CD4-positive, alpha-beta T cell (primary cell): Measurements from ENCODE around the gene SH3BP2. TPM values are rescaled to one million over a fixed set of nuclear protein-coding genes. Genes with fewer than 3 reads are reported as not detected.

Experiments used
- ATAC-seq: fragments of 200-7000 bp; cut with Tn5 transposase; one replicate; pipeline ENCODE4 v1.10.0; 2022; ENCODE audit warnings: mild to moderate bottlenecking; ENCODE audit not compliant: poor library complexity
- CTCF ChIA-PET: fragments of 350-600 bp; sonication (Branson Sonifier 250); formaldehyde crosslinking; loops from one replicate; lab custom pipeline; 2021; ENCODE audit warnings: antibody characterized with exemption, inconsistent platforms; lab: Charles Lee
- POLR2A ChIA-PET: fragments of 350-600 bp; sonication (Branson Sonifier 250); formaldehyde crosslinking; loops from one replicate; lab custom pipeline; 2021; ENCODE audit warnings: antibody characterized with exemption, inconsistent platforms; lab: Charles Lee
- DNase-seq, 14 experiments: peaks; one replicate each; pipeline ENCODE4 v3.0.0-alpha.2; 2013 to 2020; ENCODE audit warnings: mixed read lengths in 2 of 14
- H3K27ac ChIP-seq, 2 donors: one replicate each; pipeline versions ENCODE4 v1.5.1 to v1.7.0; 2013; ENCODE audit warnings: low read length in 2 of 2, low read depth in 1 of 2, mild to moderate bottlenecking in 1 of 2
- H3K27me3 ChIP-seq, 2 experiments: 1 replicate in 1 of 2; 2 replicates in 1 of 2; pipeline versions ENCODE4 v1.6.1 to v1.7.0; 2013; ENCODE audit warnings: low read length in 2 of 2, control low read depth in 1 of 2, mild to moderate bottlenecking in 1 of 2, moderate library complexity in 1 of 2; ENCODE audit not compliant: insufficient read depth in 2 of 2, control insufficient read depth in 1 of 2
- H3K36me3 ChIP-seq: one replicate; pipeline ENCODE4 v1.6.1; 2013; ENCODE audit warnings: low read length, control low read depth; ENCODE audit not compliant: insufficient read depth
- H3K4me1 ChIP-seq: one replicate; pipeline ENCODE4 v1.6.1; 2013; ENCODE audit warnings: low read length, control low read depth; ENCODE audit not compliant: insufficient read depth
- H3K4me3 ChIP-seq: one replicate; pipeline ENCODE4 v1.5.1; 2013; ENCODE audit warnings: mild to moderate bottlenecking, low read length, moderate library complexity
- H3K9me3 ChIP-seq, 2 experiments: 1 replicate in 1 of 2; 2 replicates in 1 of 2; pipeline versions ENCODE4 v1.6.1 to v1.7.0; 2013; ENCODE audit warnings: low read length in 2 of 2, mild to moderate bottlenecking in 2 of 2, control low read depth in 1 of 2, moderate library complexity in 1 of 2; ENCODE audit not compliant: control insufficient read depth in 1 of 2, insufficient read depth in 1 of 2
- H3K27ac Mint-ChIP-seq: one replicate; pipeline ENCODE4 v1.8.0; 2020; ENCODE audit warnings: mixed read lengths
- H3K27me3 Mint-ChIP-seq: one replicate; pipeline ENCODE4 v1.8.0; 2021; ENCODE audit warnings: mixed read lengths
- H3K36me3 Mint-ChIP-seq: one replicate; pipeline ENCODE4 v1.8.0; 2021; ENCODE audit warnings: low read depth, mixed read lengths
- H3K4me1 Mint-ChIP-seq: one replicate; pipeline ENCODE4 v1.8.0; 2021; ENCODE audit warnings: low read depth, mixed read lengths
- H3K4me3 Mint-ChIP-seq: one replicate; pipeline ENCODE4 v1.8.0; 2020; ENCODE audit warnings: mild to moderate bottlenecking, mixed read lengths
- H3K9me3 Mint-ChIP-seq: one replicate; pipeline ENCODE4 v1.8.0; 2020; ENCODE audit warnings: mixed read lengths
- intact Hi-C, 2 experiments: fragments of 100-400 bp; cut with DNase I in 1 of 2; cut with micrococcal nuclease in 1 of 2; formaldehyde crosslinking; loops; one replicate each; pipeline versions ENCODE4 v1.15.1 to v1.9.0; 2023 to 2025; cut with DNase I, micrococcal nuclease
- total RNA-seq, 174 experiments: library from RNA in 2 of 174; stranded (reverse) in 2 of 174; gene quantifications; one replicate each; pipeline ENCODE4 v1.2.3 and lab custom pipeline; 2021 to 2026
- TF ChIP-seq, protein P1 (sequence below): fragments of 200-600 bp; IDR thresholded peaks from one replicate; pipeline ENCODE4 v1.8.0; 2022; ENCODE audit warnings: antibody characterized with exemption, mild to moderate bottlenecking

Gene SH3BP2
- total RNA-seq, 2 experiments from 2014 or later: 30.1 to 30.5 TPM

GRCh38 chr4:2750719-2751605, 41.9 kb upstream of the SH3BP2 start:
- ATAC-seq (no peak), DNase-seq (no peak)
- Mint-ChIP-seq H3K27ac (no peak overlapping the region), H3K9me3 (no peaks in the 10 kb centered on the region), H3K4me1 (peaks cover 41% of the 10 kb centered on the region), H3K4me3 (no peak overlapping the region), H3K27me3 (no peaks in the 10 kb centered on the region), H3K36me3 (peaks cover 18% of the 10 kb centered on the region)
- Histone ChIP-seq H3K36me3 (peaks cover 37% of the 10 kb centered on the region), H3K27me3 (no peaks in the 10 kb centered on the region), H3K27ac (no peak overlapping the region), H3K4me3 (no peak overlapping the region), H3K9me3 (no peaks in the 10 kb centered on the region), H3K4me1 (peaks cover 46% of the 10 kb centered on the region)
- ChIA-PET POLR2A (no interaction called here), CTCF (interaction anchor here (0.6 kb wide), 1 partner anchor 142 kb away, joined by 3 read pairs; no protein-coding TSS in a partner anchor)
- TF ChIP-seq, protein P1, sequence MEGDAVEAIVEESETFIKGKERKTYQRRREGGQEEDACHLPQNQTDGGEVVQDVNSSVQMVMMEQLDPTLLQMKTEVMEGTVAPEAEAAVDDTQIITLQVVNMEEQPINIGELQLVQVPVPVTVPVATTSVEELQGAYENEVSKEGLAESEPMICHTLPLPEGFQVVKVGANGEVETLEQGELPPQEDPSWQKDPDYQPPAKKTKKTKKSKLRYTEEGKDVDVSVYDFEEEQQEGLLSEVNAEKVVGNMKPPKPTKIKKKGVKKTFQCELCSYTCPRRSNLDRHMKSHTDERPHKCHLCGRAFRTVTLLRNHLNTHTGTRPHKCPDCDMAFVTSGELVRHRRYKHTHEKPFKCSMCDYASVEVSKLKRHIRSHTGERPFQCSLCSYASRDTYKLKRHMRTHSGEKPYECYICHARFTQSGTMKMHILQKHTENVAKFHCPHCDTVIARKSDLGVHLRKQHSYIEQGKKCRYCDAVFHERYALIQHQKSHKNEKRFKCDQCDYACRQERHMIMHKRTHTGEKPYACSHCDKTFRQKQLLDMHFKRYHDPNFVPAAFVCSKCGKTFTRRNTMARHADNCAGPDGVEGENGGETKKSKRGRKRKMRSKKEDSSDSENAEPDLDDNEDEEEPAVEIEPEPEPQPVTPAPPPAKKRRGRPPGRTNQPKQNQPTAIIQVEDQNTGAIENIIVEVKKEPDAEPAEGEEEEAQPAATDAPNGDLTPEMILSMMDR: no peak
- intact Hi-C loops: no loop called here

GRCh38 chr4:2753436-2753835, 39.4 kb upstream of the SH3BP2 start:
- TF ChIP-seq, protein P1: no peak
- peak overlapping the region; percentile 49 for H3K27ac Mint-ChIP-seq
- no peak overlapping the region for H3K27ac ChIP-seq
- POLR2A ChIA-PET: interaction anchor here (0.6 kb wide), 1 partner anchor 210 kb away, joined by 4 read pairs; the partner anchor contains the start of genes GRK4 and NOP14
- peaks cover 31% of the 10 kb centered on the region for H3K4me1 Mint-ChIP-seq
- no peaks in the 10 kb centered on the region for H3K9me3 ChIP-seq
- DNase-seq (no peak), ATAC-seq (no peak)
- no peaks in the 10 kb centered on the region for H3K36me3 Mint-ChIP-seq
- peaks cover 23% of the 10 kb centered on the region for H3K36me3 ChIP-seq
- no peaks in the 10 kb centered on the region for H3K9me3 Mint-ChIP-seq
- no peak overlapping the region for H3K4me3 ChIP-seq
- H3K4me1 ChIP-seq: peaks cover 33% of the 10 kb centered on the region
- H3K4me3 Mint-ChIP-seq: peak overlapping the region; percentile 78
- H3K27me3 ChIP-seq: no peaks in the 10 kb centered on the region
- intact Hi-C loops: no loop called here
- CTCF ChIA-PET: no interaction called here
- no peaks in the 10 kb centered on the region for H3K27me3 Mint-ChIP-seq

GRCh38 chr4:2754848-2755819, 37.8 kb upstream of the SH3BP2 start:
- ChIA-PET POLR2A (interaction anchor here (0.7 to 1.7 kb wide), 19 partner anchors 9 to 318 kb away, joined by 3 to 9 read pairs (median 4); partner anchors contain the start of genes ADD1, GRK4 and NOP14), CTCF (interaction anchor here (0.6 to 1.4 kb wide), 5 partner anchors 8 to 302 kb away, joined by 3 to 4 read pairs (median 3); no protein-coding TSS in a partner anchor)
- TF ChIP-seq, protein P1: no peak
- Histone ChIP-seq H3K4me3 (peak overlapping the region; percentile 68), H3K36me3 (peaks cover 19% of the 10 kb centered on the region), H3K9me3 (no peaks in the 10 kb centered on the region), H3K27ac (peak overlapping the region in 1 of 2 donors; percentile 56), H3K27me3 (no peaks in the 10 kb centered on the region), H3K4me1 (peaks cover 33% of the 10 kb centered on the region)
- intact Hi-C loops: loop anchor here (5.0 kb wide), 4 partner anchors 37 to 513 kb away; partner anchors contain the start of genes FAM193A (in 1 of the 2), HAUS3 (in 1 of the 2), POLN (in 1 of the 2) and SH3BP2 (in 1 of the 2)
- DNase-seq: no peak
- H3K27me3 Mint-ChIP-seq: no peaks in the 10 kb centered on the region
- H3K4me3 Mint-ChIP-seq: peak overlapping the region; percentile 90
- ATAC-seq: no peak
- peaks cover 31% of the 10 kb centered on the region for H3K4me1 Mint-ChIP-seq
- no peaks in the 10 kb centered on the region for H3K36me3 Mint-ChIP-seq
- peak overlapping the region; percentile 73 for H3K27ac Mint-ChIP-seq
- H3K9me3 Mint-ChIP-seq: no peaks in the 10 kb centered on the region
